Esophagus muscularis mucosa (tissue), 4 donors: ENCODE measurements around the gene ZBTB44. TPM values are rescaled to one million over a fixed set of nuclear protein-coding genes. Genes with fewer than 3 reads are reported as not detected.

ENCODE experiments used
- DNase-seq: peaks from one replicate; pipeline ENCODE4 v3.0.0-alpha.2; 2017; ENCODE audit errors: extremely low spot score
- H3K27ac ChIP-seq, 4 donors: fragments of 200-600 bp; sonication (generic); replicated peaks in 1 of 4; 1 replicate in 3 of 4; 2 replicates in 1 of 4; pipeline ENCODE4 v1.5.1; 2016 to 2019; ENCODE audit warnings: mild to moderate bottlenecking in 1 of 4
- H3K27me3 ChIP-seq, 4 donors: fragments of 200-600 bp; sonication (generic); one replicate each; pipeline versions ENCODE4 v1.5.1 to v1.6.0; 2016 to 2019
- H3K36me3 ChIP-seq, 4 donors: fragments of 200-600 bp; sonication (generic); one replicate each; pipeline ENCODE4 v1.5.1; 2016 to 2019
- H3K4me1 ChIP-seq, 4 donors: fragments of 200-600 bp; sonication (generic); one replicate each; pipeline ENCODE4 v1.5.1; 2016 to 2019
- H3K4me3 ChIP-seq, 4 donors: fragments of 200-600 bp; sonication (generic); 1 replicate in 2 of 4; 2 replicates in 2 of 4; pipeline ENCODE4 v1.5.1; 2016 to 2019; ENCODE audit warnings: mild to moderate bottlenecking in 4 of 4, moderate library complexity in 1 of 4
- H3K9me3 ChIP-seq, 4 donors: fragments of 200-600 bp; sonication (generic); 1 replicate in 3 of 4; 2 replicates in 1 of 4; pipeline ENCODE4 v1.5.1; 2016 to 2019
- EP300 ChIP-seq: sonication (generic); formaldehyde crosslinking; IDR thresholded peaks from one replicate; pipeline ENCODE4 v1.6.1; 2017; ENCODE audit warnings: antibody characterized with exemption
- POLR2A ChIP-seq: fragments of 450-650 bp; IDR thresholded peaks from one replicate; pipeline ENCODE4 v1.6.1; 2017; ENCODE audit warnings: antibody characterized with exemption, moderate library complexity, mild to moderate bottlenecking, low read depth
- POLR2AphosphoS5 ChIP-seq, 2 donors: sonication (generic); formaldehyde crosslinking; IDR thresholded peaks; one replicate each; pipeline ENCODE4 v1.6.1; 2017; ENCODE audit warnings: antibody characterized with exemption in 2 of 2
- WGBS: methylation state at CpG from one replicate; pipeline ENCODE4 v1.1.5; 2018; 5-methylcytosine and 5-hydroxymethylcytosine counted together
- intact Hi-C: fragments of 100-400 bp; cut with DNase I; formaldehyde crosslinking; loops from one replicate; pipeline ENCODE4 v1.15.1; 2023
- total RNA-seq, 4 donors: library from RNA; depleted of rRNA; stranded (reverse); fragments of >200 nt; gene quantifications; one replicate each; pipeline versions ENCODE4 v1.1.0 to v1.2.1, GENCODE V29; 2016
- TF ChIP-seq, protein P1 (sequence below), 3 experiments: fragments of 200-600 bp in 2 of 3; fragments of 450-650 bp in 1 of 3; sonication (generic) in 2 of 3; IDR thresholded peaks; one replicate each; pipeline ENCODE4 v1.5.1; 2017 to 2019; ENCODE audit warnings: antibody characterized with exemption in 3 of 3, mild to moderate bottlenecking in 2 of 3, moderate library complexity in 1 of 3

Gene ZBTB44
- total RNA-seq, 4 donors from 2014 or later: 50.4 to 86.4 (median 65.3) TPM

DNA sequence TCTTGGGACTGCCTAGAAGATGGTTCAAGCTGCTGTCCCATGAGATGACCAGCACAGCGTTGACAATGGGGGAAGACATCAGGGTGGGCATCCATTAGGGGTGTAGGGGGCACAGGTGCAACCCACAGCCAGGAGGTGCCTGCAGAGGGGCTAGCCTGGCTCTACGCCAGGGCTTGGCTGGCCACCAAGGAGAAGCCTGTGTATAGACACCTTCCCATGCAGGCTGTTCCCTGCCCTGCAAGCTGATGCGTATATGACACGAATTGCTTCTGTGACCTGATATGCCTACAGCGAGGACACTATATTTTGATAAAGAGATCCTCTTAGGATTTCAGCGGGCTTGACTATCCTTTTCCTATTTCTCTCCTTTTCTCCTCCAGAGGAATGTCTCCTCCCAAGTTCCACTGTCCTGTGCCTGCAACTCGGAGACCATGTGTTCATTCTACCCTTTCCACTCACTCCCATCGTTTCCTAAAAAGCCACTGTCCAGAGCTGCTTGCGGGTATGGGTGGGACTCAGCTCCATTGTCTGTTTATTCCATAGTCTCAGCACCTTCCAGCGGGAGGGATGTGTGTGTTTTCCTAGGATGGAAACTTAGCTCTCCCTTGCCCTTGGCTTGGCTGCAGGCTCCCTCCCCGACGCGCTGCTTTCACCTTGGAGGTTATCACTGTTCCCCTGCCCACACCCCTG, 99.0 kb downstream of the ZBTB44 start:
- intact Hi-C loops: no loop called here
- 71% methylated on average over 12 of the region's 13 CpGs for WGBS

DNA sequence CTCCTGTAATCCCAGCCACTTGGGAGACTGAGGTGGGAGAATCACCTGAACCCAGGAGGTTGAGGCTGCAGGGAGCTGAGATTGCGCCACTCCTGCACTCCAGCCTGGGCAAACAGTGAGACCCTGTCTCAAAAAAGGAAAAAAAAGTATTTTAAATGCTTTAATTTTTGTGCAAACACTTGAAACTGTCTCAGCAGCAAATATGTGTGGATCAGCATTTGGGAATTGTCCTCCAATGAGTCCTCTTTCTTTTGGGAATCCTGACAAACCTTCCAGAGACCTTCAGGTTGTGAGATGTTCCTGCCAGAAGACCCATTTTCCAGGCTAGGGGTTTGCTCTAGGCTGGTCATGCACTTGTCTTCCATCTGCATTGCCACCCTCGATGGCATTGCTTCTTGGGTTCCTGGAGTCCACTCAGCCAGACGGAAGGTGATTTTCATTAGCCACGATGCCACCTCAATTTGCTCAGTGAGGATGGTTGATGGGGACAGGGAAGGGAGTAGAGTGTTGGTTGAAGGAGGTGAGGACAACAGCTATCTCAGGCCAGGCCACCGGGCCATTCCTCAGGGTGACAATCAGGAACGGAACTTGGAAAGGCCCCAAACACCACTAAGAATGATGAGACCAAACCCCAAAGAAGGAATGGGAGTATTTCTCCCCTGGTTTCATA, 99.7 kb downstream of the ZBTB44 start:
- DNase-seq: peak; percentile 72
- TF ChIP-seq POLR2A (no peak), EP300 (no peak), POLR2AphosphoS5 (IDR thresholded peaks at IDR 0.05) (no peak)
- TF ChIP-seq, protein P1, sequence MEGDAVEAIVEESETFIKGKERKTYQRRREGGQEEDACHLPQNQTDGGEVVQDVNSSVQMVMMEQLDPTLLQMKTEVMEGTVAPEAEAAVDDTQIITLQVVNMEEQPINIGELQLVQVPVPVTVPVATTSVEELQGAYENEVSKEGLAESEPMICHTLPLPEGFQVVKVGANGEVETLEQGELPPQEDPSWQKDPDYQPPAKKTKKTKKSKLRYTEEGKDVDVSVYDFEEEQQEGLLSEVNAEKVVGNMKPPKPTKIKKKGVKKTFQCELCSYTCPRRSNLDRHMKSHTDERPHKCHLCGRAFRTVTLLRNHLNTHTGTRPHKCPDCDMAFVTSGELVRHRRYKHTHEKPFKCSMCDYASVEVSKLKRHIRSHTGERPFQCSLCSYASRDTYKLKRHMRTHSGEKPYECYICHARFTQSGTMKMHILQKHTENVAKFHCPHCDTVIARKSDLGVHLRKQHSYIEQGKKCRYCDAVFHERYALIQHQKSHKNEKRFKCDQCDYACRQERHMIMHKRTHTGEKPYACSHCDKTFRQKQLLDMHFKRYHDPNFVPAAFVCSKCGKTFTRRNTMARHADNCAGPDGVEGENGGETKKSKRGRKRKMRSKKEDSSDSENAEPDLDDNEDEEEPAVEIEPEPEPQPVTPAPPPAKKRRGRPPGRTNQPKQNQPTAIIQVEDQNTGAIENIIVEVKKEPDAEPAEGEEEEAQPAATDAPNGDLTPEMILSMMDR (IDR thresholded peaks at IDR 0.05): no peak
- Histone ChIP-seq H3K27me3 (peaks cover 0 to 9% (median 0%) of the 10 kb centered on the region in 4 donors), H3K9me3 (no peaks in the 10 kb centered on the region), H3K27ac (no peak overlapping the region), H3K4me3 (no peak overlapping the region), H3K36me3 (no peaks in the 10 kb centered on the region), H3K4me1 (peaks cover 6 to 9% (median 6%) of the 10 kb centered on the region in 4 donors)
- WGBS: 91% methylated on average over 6 of the region's 6 CpGs
- intact Hi-C loops: loop anchor here (5.0 kb wide), 2 partner anchors 217 to 647 kb away; no protein-coding TSS in a partner anchor

More for the DNA sequence above, 99.0 kb downstream of the ZBTB44 start:
- no peaks in the 10 kb centered on the region for H3K36me3 ChIP-seq
- no peak overlapping the region for H3K4me3 ChIP-seq
- H3K9me3 ChIP-seq: no peaks in the 10 kb centered on the region
- H3K27me3 ChIP-seq: peaks cover 0 to 9% (median 0%) of the 10 kb centered on the region in 4 donors
- no peak overlapping the region for H3K27ac ChIP-seq
- DNase-seq: peak; percentile 80
- TF ChIP-seq EP300: no peak
- TF ChIP-seq, protein P1 (IDR thresholded peaks at IDR 0.05): no peak
- no peak for TF ChIP-seq POLR2A
- no peak for TF ChIP-seq POLR2AphosphoS5 (IDR thresholded peaks at IDR 0.05)
- peaks cover 6 to 9% (median 6%) of the 10 kb centered on the region in 4 donors for H3K4me1 ChIP-seq

DNA sequence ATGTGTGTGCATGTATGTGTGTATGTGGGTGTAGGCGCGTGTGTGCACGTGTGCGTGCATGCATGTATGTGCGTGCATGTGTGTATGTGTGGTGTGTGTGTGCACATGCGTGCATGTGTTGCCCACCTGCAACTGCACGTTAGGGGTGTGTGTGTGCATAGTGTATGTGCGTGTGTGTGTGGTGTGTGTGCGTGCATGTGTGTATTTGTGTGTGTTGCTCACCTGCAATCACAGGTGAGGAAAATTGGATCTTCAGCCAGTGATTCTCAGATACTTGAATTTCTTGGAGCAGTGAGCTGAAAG, 100.8 kb downstream of the ZBTB44 start:
- no peak for TF ChIP-seq POLR2A
- TF ChIP-seq, protein P1 (IDR thresholded peaks at IDR 0.05): no peak
- TF ChIP-seq POLR2AphosphoS5 (IDR thresholded peaks at IDR 0.05): no peak
- no peak for TF ChIP-seq EP300

DNA sequence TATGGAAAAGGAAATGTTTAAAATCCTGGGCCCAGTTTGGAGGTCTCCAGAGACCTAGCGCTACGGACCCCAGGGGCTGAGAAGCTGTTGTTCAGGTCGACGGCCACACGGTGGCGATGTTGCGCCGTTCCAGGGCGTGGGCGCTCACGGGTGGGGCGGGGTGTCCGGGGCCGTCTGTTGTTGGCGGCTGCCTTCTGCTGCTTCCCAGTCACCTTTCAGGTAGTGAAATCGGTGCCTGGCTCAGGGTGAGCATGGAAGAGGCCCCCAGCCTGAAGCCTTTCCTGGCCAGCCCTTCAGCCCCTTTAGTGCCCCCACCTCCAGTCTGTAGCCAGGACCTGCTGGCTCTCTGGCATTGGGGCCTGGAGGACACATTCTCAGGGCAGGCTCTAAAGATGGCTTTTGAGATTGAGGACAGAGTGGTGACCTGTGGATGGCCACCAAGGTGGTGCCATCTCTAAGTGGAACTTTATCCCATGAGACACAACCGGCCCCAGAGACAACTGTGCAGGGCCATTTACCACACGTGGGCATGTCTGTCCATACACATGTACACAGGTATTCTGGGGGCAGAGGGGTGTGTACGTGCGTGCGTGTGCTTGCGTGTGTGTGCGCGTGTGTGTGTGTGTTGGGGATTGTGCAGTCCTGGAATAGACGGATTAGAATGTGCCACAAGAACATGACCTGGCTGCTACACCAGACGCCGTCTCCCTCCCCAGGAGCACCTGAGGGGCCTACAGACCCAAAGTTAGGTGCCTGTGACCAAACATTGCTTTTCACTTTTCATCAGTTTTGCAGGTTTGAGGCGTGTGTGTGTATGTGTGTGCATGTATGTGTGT, 101.4 kb downstream of the ZBTB44 start:
- peak; percentile 88 for DNase-seq
- WGBS: 62% methylated on average over 15 of the region's 28 CpGs

More for the DNA sequence above, 100.8 kb downstream of the ZBTB44 start:
- Histone ChIP-seq H3K27me3 (peaks cover 0 to 9% (median 0%) of the 10 kb centered on the region in 4 donors), H3K36me3 (no peaks in the 10 kb centered on the region), H3K4me3 (no peak overlapping the region), H3K27ac (no peak overlapping the region), H3K9me3 (no peaks in the 10 kb centered on the region), H3K4me1 (peaks cover 6 to 9% (median 6%) of the 10 kb centered on the region in 4 donors)
- peak; percentile 57 for DNase-seq
- 91% methylated on average over 9 of the region's 9 CpGs for WGBS
- intact Hi-C loops: loop anchor here (5.0 kb wide), 2 partner anchors 218 to 648 kb away; no protein-coding TSS in a partner anchor

More for the DNA sequence above, 101.4 kb downstream of the ZBTB44 start:
- intact Hi-C loops: loop anchor here (5.0 kb wide), 2 partner anchors 219 to 649 kb away; no protein-coding TSS in a partner anchor
- Histone ChIP-seq H3K36me3 (no peaks in the 10 kb centered on the region), H3K4me1 (peaks cover 6 to 9% (median 6%) of the 10 kb centered on the region in 4 donors), H3K27ac (no peak overlapping the region), H3K9me3 (no peaks in the 10 kb centered on the region), H3K27me3 (peaks cover 0 to 9% (median 0%) of the 10 kb centered on the region in 4 donors), H3K4me3 (peak overlapping the region in 1 of 4 donors; percentile 32)
- TF ChIP-seq POLR2AphosphoS5 (IDR thresholded peaks at IDR 0.05) (peak in 1 of 2 donors; percentile 21), EP300 (no peak), POLR2A (no peak)
- TF ChIP-seq, protein P1 (IDR thresholded peaks at IDR 0.05): peak in 2 of 3 experiments; percentile 88 to 93
